NCI-H524 treated with DMSO at 0.1 percent for 48 hours (cell line): ENCODE results near the gene SEC61A2.

Experiments
- DNase-seq: peaks from one replicate; lab custom pipeline; 2025; lab: John Stamatoyannopoulos, UW

SEC61A2 gene

DNA sequence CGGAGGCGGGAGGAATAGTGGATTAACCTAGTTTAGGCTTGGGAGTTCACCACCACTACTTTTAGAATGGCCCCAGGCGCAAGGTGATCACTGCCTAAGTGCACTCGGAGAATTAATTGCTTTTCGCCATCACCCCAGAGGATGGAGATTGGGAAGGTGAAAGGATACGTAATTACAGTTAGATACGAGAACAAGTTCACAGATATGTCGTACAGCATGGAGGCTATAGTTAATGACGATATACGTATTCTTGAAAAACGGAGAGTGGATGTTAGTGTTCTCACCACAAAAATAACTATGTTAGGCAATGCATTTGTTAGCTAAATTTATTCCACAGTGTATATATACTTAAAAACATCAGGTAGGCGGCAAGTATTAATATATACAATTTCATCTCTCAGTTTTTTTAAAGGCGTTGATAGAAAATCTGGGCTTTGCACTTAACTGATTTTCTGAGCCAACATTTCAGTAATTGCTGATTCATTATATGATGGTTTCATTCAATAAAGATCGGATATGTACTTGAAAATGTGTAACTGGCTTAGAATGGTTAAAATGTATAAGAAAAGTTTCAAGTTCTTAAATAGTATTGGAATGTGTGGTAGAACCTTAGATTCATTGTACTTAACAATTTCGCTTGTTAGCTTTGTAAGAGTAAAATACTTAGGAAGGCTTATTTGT lies 67.2 kb downstream of the SEC61A2 start:
- no peak for DNase-seq

- DNase-seq = no peak
Measured at GRCh38 chr10:12198156-12198555, 68.7 kb downstream of the SEC61A2 start.

- no peak for DNase-seq
Measured at GRCh38 chr10:12200850-12201249, 71.4 kb downstream of the SEC61A2 start.

- no peak for DNase-seq
Measured at GRCh38 chr10:12201543-12201942, 72.1 kb downstream of the SEC61A2 start.

GRCh38 chr10:12202226-12202625 lies 72.7 kb downstream of the SEC61A2 start:
- no peak for DNase-seq

GRCh38 chr10:12205082-12205481 lies 75.6 kb downstream of the SEC61A2 start:
- no peak for DNase-seq

DNA sequence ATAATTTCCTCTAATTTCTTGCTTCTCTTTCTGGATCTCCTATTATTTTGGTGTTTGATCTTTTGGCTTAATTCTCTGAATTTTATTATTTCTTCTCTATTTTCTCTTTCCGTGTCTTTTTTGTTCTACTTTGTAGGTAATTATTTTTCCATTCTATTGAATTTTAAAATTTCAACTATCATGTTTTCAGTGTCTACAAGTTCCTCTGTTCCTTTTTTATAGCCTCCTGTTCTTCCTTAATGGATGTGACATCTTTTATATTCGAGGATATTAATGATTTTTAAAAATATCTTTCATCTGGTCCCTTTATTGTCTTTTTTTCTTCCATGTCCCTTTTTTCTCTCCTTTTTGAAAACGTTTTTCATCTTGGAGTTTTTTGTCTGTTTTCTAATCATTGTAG lies 77.6 kb downstream of the SEC61A2 start:
- DNase-seq = no peak

GRCh38 chr10:12208460-12208859 lies 79.0 kb downstream of the SEC61A2 start:
- no peak for DNase-seq

DNA sequence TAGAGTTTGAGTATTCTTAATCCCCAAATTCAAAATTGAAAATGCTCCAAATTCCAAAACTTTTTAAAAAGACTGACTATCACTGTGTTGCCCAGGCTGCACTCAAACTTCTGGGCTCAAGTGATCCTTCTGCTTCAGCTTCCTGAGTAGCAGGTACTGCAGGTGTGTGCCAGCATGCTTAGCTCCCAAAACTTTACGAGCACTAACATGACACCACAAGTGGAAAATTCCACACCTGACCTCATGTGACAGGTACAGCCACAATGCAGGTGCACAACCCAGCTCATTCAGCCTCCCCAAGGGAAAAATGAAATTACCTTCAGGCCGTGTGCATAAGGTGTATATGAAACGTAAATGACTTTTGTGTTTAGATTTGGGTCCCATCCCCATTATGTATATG lies 83.0 kb downstream of the SEC61A2 start:
- no peak for DNase-seq

- DNase-seq = no peak
Measured at GRCh38 chr10:12213621-12214020, 84.1 kb downstream of the SEC61A2 start.

GRCh38 chr10:12214093-12214492 lies 84.6 kb downstream of the SEC61A2 start:
- DNase-seq = no peak

GRCh38 chr10:12214763-12215218 lies 85.3 kb downstream of the SEC61A2 start:
- DNase-seq = no peak
